Upper lobe of left lung (tissue), 4 donors: Measurements from ENCODE around the gene AGPS.

Experiments
- CTCF ChIP-seq, 6 experiments: fragments of 450-650 bp in 4 of 6; fragments of 200-600 bp in 2 of 6; sonication (generic) in 2 of 6; IDR thresholded peaks; one replicate each; pipeline ENCODE4 v1.5.1; 2016 to 2019; ENCODE audit warnings: antibody characterized with exemption in 6 of 6
- EP300 ChIP-seq, 4 donors: sonication (generic); formaldehyde crosslinking; IDR thresholded peaks; one replicate each; pipeline ENCODE4 v1.5.1; 2017; ENCODE audit warnings: antibody characterized with exemption in 4 of 4, control low read depth in 2 of 4
- POLR2A ChIP-seq, 4 donors: fragments of 450-650 bp; IDR thresholded peaks; one replicate each; pipeline ENCODE4 v1.5.1; 2016 to 2017; ENCODE audit warnings: antibody characterized with exemption in 4 of 4, mild to moderate bottlenecking in 2 of 4
- POLR2AphosphoS5 ChIP-seq, 2 donors: sonication (generic); formaldehyde crosslinking; IDR thresholded peaks; one replicate each; pipeline ENCODE4 v1.5.1; 2017; ENCODE audit warnings: antibody characterized with exemption in 2 of 2

DNA sequence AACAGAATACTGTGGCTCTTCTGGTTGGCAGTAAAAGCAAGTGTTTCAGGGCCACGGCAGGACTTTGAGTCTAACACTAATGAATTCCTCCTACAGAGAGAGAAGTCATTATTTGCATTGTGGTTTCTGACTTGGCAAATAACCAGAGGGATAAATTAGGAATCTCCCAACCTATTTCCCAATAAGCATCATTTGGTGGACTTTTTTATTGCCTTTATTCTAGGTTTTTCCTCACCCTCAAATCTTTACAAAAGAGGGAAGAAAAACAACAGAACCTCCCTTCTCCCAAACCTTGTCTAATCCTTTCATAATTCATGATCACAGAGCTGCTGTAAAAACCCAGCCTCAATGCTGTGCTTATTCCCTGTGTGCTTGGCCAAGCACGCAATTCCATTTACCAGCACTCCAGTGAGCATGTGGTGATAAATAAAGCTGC is 179.7 kb downstream of the AGPS start:
- TF ChIP-seq CTCF (IDR thresholded peaks at IDR 0.05) (no peak), EP300 (IDR thresholded peaks at IDR 0.05) (no peak), POLR2AphosphoS5 (IDR thresholded peaks at IDR 0.05) (no peak), POLR2A (IDR thresholded peaks at IDR 0.05) (no peak)
